Neutrophil (primary cell): ENCODE data around the gene PSD.

Source experiments
- H3K27ac ChIP-seq: fragments of 200-600 bp; sonication (generic); 2 replicates; pipeline ENCODE4 v1.5.1; 2016; ENCODE audit warnings: mild to moderate bottlenecking, moderate library complexity
- H3K27me3 ChIP-seq: fragments of 200-600 bp; sonication (generic); 2 replicates; pipeline ENCODE4 v1.6.0; 2016; ENCODE audit warnings: mild to moderate bottlenecking
- H3K36me3 ChIP-seq: fragments of 200-600 bp; sonication (generic); 2 replicates; pipeline ENCODE4 v1.5.1; 2017
- H3K4me1 ChIP-seq, 2 experiments: fragments of 200-600 bp in 1 of 2; sonication (generic) in 1 of 2; 1 replicate in 1 of 2; 2 replicates in 1 of 2; pipeline versions ENCODE4 v1.5.1 to v1.6.1; 2013 to 2016; ENCODE audit warnings: low read depth in 1 of 2, low read length in 1 of 2, mild to moderate bottlenecking in 1 of 2, moderate library complexity in 1 of 2; ENCODE audit not compliant: control insufficient read depth in 1 of 2, insufficient read depth in 1 of 2
- H3K4me3 ChIP-seq, 2 experiments: fragments of 200-600 bp in 1 of 2; sonication (generic) in 1 of 2; 1 replicate in 1 of 2; 2 replicates in 1 of 2; pipeline ENCODE4 v1.5.1; 2013 to 2016; ENCODE audit warnings: low read depth in 1 of 2, low read length in 1 of 2, mild to moderate bottlenecking in 1 of 2, moderate library complexity in 1 of 2
- H3K9me3 ChIP-seq: fragments of 200-600 bp; sonication (generic); 2 replicates; pipeline ENCODE4 v1.5.1; 2016
- TF ChIP-seq, protein P1 (sequence below): fragments of 200-600 bp; sonication (generic); IDR thresholded peaks from 2 replicates; pipeline ENCODE4 v1.5.1; 2016; ENCODE audit warnings: antibody characterized with exemption

Gene PSD

DNA sequence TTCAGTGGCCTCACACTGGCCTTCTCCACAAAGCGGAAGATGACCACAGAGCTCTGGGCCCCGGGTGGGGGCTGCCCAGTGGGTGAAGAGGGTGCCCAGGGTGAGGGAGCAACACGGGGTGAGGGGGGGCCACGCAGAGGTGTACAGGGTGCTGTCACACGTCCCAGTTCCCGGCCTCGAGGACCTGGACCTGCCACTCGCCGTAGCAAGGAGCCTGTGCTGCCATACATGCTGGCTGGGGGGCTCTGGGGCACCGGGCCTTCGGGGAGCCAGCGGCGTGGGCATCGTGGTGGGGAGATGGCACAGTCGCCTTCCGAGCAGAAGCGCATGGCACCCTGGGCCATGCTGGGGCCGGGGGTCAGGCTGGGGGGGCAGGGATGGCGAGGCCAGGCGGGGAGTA, 1.9 kb downstream of the PSD start:
- Histone ChIP-seq H3K9me3 (no peaks in the 10 kb centered on the region), H3K36me3 (no peaks in the 10 kb centered on the region), H3K4me3 (no peak overlapping the region), H3K27me3 (peaks cover 85% of the 10 kb centered on the region), H3K4me1 (peaks cover 22 to 26% of the 10 kb centered on the region in 2 experiments), H3K27ac (no peak overlapping the region)
- TF ChIP-seq, protein P1, sequence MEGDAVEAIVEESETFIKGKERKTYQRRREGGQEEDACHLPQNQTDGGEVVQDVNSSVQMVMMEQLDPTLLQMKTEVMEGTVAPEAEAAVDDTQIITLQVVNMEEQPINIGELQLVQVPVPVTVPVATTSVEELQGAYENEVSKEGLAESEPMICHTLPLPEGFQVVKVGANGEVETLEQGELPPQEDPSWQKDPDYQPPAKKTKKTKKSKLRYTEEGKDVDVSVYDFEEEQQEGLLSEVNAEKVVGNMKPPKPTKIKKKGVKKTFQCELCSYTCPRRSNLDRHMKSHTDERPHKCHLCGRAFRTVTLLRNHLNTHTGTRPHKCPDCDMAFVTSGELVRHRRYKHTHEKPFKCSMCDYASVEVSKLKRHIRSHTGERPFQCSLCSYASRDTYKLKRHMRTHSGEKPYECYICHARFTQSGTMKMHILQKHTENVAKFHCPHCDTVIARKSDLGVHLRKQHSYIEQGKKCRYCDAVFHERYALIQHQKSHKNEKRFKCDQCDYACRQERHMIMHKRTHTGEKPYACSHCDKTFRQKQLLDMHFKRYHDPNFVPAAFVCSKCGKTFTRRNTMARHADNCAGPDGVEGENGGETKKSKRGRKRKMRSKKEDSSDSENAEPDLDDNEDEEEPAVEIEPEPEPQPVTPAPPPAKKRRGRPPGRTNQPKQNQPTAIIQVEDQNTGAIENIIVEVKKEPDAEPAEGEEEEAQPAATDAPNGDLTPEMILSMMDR, result no peak

- Histone ChIP-seq H3K4me1 (peaks cover 19 to 22% of the 10 kb centered on the region in 2 experiments), H3K9me3 (no peaks in the 10 kb centered on the region), H3K27ac (no peak overlapping the region), H3K27me3 (peaks cover 89% of the 10 kb centered on the region), H3K36me3 (no peaks in the 10 kb centered on the region), H3K4me3 (no peak overlapping the region)
- TF ChIP-seq, protein P1, result no peak
Measured at GRCh38 chr10:102416283-102416682, 2.3 kb downstream of the PSD start.

DNA sequence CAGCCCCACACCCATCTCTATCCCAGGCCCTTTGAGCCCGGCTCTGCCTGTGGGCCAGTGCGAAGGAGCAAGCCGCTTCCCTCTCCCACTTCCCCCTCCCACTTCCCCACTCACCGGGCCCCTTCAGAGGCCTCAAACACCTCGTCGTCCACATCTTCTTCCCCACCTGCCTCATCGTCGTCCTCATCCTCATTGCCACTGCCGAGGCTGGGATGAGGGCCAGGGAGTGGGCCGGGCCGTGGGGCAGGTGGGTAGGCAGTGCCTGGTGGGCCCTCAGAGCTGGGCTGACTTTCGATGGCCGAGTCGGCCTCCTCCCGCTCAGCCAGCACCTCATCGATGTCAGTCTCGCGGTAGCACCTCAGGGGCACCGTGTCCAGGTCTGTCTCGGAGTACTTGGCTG, 3.8 kb downstream of the PSD start:
- Histone ChIP-seq H3K4me1 (peaks cover 9 to 17% of the 10 kb centered on the region in 2 experiments), H3K4me3 (no peak overlapping the region), H3K36me3 (no peaks in the 10 kb centered on the region), H3K27ac (no peak overlapping the region), H3K27me3 (peaks cover 100% of the 10 kb centered on the region), H3K9me3 (no peaks in the 10 kb centered on the region)
- TF ChIP-seq, protein P1, result no peak

- Histone ChIP-seq H3K4me3 (no peak overlapping the region), H3K27me3 (peaks cover 100% of the 10 kb centered on the region), H3K27ac (no peak overlapping the region), H3K36me3 (no peaks in the 10 kb centered on the region), H3K4me1 (peaks cover 1 to 9% of the 10 kb centered on the region in 2 experiments), H3K9me3 (no peaks in the 10 kb centered on the region)
- TF ChIP-seq, protein P1, result no peak
Measured at GRCh38 chr10:102413806-102414561, 4.6 kb downstream of the PSD start.

DNA sequence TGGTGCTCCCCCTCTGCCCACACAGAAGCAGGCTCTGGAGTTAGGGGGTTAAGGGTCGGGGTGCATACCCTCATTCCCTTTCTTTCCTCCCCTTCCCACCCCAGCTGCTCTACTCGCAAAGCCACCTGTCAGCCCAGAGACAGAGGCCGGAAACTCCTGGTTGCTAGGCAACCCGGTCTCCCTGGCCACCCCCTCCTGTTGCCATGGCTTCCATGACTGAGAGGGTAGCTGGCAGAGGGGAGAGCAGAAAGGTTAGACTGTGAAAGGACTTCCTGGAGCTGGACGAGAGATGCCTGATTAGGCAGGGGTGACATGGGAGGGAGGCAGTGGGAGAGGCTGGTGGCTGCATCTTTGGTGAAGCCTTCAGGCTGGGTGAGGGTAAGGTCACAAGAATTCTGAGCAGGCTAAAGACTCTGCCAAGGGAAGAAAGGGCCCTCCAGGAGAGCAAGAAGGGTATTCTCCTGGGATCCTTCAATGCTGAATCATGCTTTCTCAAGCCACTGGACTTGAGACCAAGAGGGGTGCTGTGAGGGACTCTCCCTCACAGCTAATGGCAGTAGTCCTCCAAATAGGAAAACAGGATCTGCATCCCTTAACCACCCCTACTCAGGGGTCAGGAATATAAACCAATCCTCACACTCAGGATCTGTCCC, 5.4 kb downstream of the PSD start:
- Histone ChIP-seq H3K4me1 (peaks cover 0 to 12% of the 10 kb centered on the region in 2 experiments), H3K27me3 (peaks cover 100% of the 10 kb centered on the region), H3K9me3 (no peaks in the 10 kb centered on the region), H3K4me3 (no peak overlapping the region), H3K27ac (no peak overlapping the region), H3K36me3 (no peaks in the 10 kb centered on the region)
- TF ChIP-seq, protein P1, result no peak
